IMR-90 (cell line): ENCODE results near the gene IQSEC1. TPM values are rescaled to one million over a fixed set of nuclear protein-coding genes. Genes with fewer than 3 reads are reported as not detected.

Experiments
- ATAC-seq: fragments of 200-7000 bp; cut with Tn5 transposase; 2 replicates; pipeline ENCODE4 v1.9.1; 2020; ENCODE audit warnings: low read depth, mild to moderate bottlenecking, moderate library complexity
- BruUV-seq: library from RNA; stranded (reverse); fragments of 400-500 nt; replicated peaks from 2 replicates; lab custom pipeline; 2021; lab: Mats Ljungman, UMichigan
- CTCF ChIA-PET: fragments of 300-600 bp; formaldehyde crosslinking; extraction: SDS; loops from one replicate; lab custom pipeline; 2021; ENCODE audit warnings: antibody characterized with exemption; lab: Yijun Ruan, JAX
- POLR2A ChIA-PET: fragments of 300-600 bp; sonication (Branson Sonifier 250); formaldehyde crosslinking; loops from one replicate; lab custom pipeline; 2022; ENCODE audit warnings: antibody characterized with exemption; ENCODE audit not compliant: unreplicated experiment; lab: Charles Lee
- DNase-seq: peaks from one replicate; pipeline ENCODE4 v3.0.0; 2013
- H2AFZ ChIP-seq: replicated peaks from 2 replicates; pipeline ENCODE3; 2013; ENCODE audit warnings: low read length, mild to moderate bottlenecking; ENCODE audit not compliant: poor library complexity
- H2AK5ac ChIP-seq: 2 replicates; pipeline ENCODE4 v1.6.1; 2013; ENCODE audit warnings: low read depth, low read length, inconsistent platforms
- H2AK9ac ChIP-seq: replicated peaks from 2 replicates; pipeline ENCODE3; 2013; ENCODE audit warnings: mild to moderate bottlenecking, low read depth, low read length, moderate library complexity; ENCODE audit not compliant: poor library complexity
- H2BK120ac ChIP-seq: 2 replicates; pipeline ENCODE4 v1.6.1; 2013; ENCODE audit warnings: low read depth, low read length, inconsistent platforms
- H2BK15ac ChIP-seq: 3 replicates; pipeline ENCODE4 v1.6.1; 2013; ENCODE audit warnings: low read depth, low read length, inconsistent platforms
- H2BK20ac ChIP-seq: 2 replicates; pipeline ENCODE4 v1.6.1; 2013; ENCODE audit warnings: low read depth, mild to moderate bottlenecking, inconsistent platforms, low read length, moderate library complexity
- H2BK5ac ChIP-seq: 2 replicates; pipeline ENCODE4 v1.6.1; 2013; ENCODE audit warnings: mild to moderate bottlenecking, low read depth, low read length, inconsistent platforms; ENCODE audit not compliant: poor library complexity, severe bottlenecking
- H3K14ac ChIP-seq: replicated peaks from 2 replicates; pipeline ENCODE4 v1.6.1; 2013; ENCODE audit warnings: low read depth, low read length, inconsistent platforms
- H3K18ac ChIP-seq: 2 replicates; pipeline ENCODE4 v1.6.1; 2013; ENCODE audit warnings: low read depth, low read length, control low read depth
- H3K23ac ChIP-seq: 2 replicates; pipeline ENCODE4 v1.6.1; 2013; ENCODE audit warnings: low read depth, low read length, inconsistent platforms
- H3K27ac ChIP-seq: 2 replicates; pipeline ENCODE4 v1.5.1; 2013; ENCODE audit warnings: mild to moderate bottlenecking, control low read depth, low read length; ENCODE audit not compliant: insufficient read depth
- H3K27me3 ChIP-seq: 2 replicates; pipeline ENCODE4 v1.6.1; 2013; ENCODE audit warnings: low read length; ENCODE audit not compliant: control insufficient read depth, insufficient read depth
- H3K36me3 ChIP-seq: 2 replicates; pipeline ENCODE4 v1.6.1; 2013; ENCODE audit warnings: low read length, mixed read lengths; ENCODE audit not compliant: control insufficient read depth, insufficient read depth
- H3K4ac ChIP-seq: 2 replicates; pipeline ENCODE4 v1.6.1; 2013; ENCODE audit warnings: low read depth, low read length, inconsistent platforms
- H3K4me1 ChIP-seq: 2 replicates; pipeline ENCODE4 v1.6.1; 2013; ENCODE audit warnings: low read length, mixed read lengths; ENCODE audit not compliant: control insufficient read depth, insufficient read depth
- H3K4me2 ChIP-seq: 2 replicates; pipeline ENCODE4 v1.6.1; 2013; ENCODE audit warnings: low read depth, mild to moderate bottlenecking, control low read depth, low read length, moderate library complexity
- H3K4me3 ChIP-seq: 2 replicates; pipeline ENCODE4 v1.5.1; 2013; ENCODE audit warnings: low read depth, mild to moderate bottlenecking, control low read depth, low read length, moderate library complexity; ENCODE audit not compliant: insufficient read depth
- H3K56ac ChIP-seq: 2 replicates; pipeline ENCODE4 v1.6.1; 2013; ENCODE audit warnings: low read length, inconsistent platforms; ENCODE audit not compliant: insufficient read depth; ENCODE audit errors: extremely low read depth
- H3K79me1 ChIP-seq, 2 experiments: 2 replicates each; pipeline ENCODE4 v1.6.1; 2013; ENCODE audit warnings: low read length in 2 of 2, inconsistent platforms in 1 of 2, low read depth in 1 of 2
- H3K9ac ChIP-seq: 2 replicates; pipeline ENCODE4 v1.6.1; 2013; ENCODE audit warnings: low read depth, low read length, control low read depth
- H3K9me1 ChIP-seq: 2 replicates; pipeline ENCODE4 v1.6.1; 2013; ENCODE audit warnings: low read length, inconsistent platforms; ENCODE audit not compliant: insufficient read depth
- H3K9me3 ChIP-seq: 2 replicates; pipeline ENCODE4 v1.6.1; 2013; ENCODE audit warnings: low read length; ENCODE audit not compliant: control insufficient read depth, insufficient read depth
- H4K20me1 ChIP-seq: 2 replicates; pipeline ENCODE4 v1.6.1; 2013; ENCODE audit warnings: low read length, inconsistent platforms; ENCODE audit not compliant: insufficient read depth
- H4K5ac ChIP-seq: 2 replicates; pipeline ENCODE4 v1.6.1; 2013; ENCODE audit warnings: mild to moderate bottlenecking, low read depth, low read length, control low read depth
- H4K8ac ChIP-seq, 2 experiments: 2 replicates each; pipeline ENCODE4 v1.6.1; 2013; ENCODE audit warnings: low read depth in 2 of 2, low read length in 2 of 2, control low read depth in 1 of 2, inconsistent platforms in 1 of 2
- H4K91ac ChIP-seq: 2 replicates; pipeline ENCODE4 v1.6.1; 2013; ENCODE audit warnings: low read depth, low read length, inconsistent platforms; ENCODE audit not compliant: insufficient read depth
- MXI1 ChIP-seq: IDR thresholded peaks from 2 replicates; pipeline ENCODE4 v1.6.1; 2012; ENCODE audit warnings: low read depth, mild to moderate bottlenecking, low read length, moderate library complexity, borderline replicate concordance
- USF2 ChIP-seq: fragments of 150-350 bp; IDR thresholded peaks from 2 replicates; pipeline ENCODE4 v1.6.1; 2017; ENCODE audit warnings: mild to moderate bottlenecking, antibody characterized with exemption, low read length, low read depth
- WGBS, 2 experiments: methylation state at CpG; one replicate each; pipeline versions ENCODE4 v1.1.5 to v1.1.7; 2013; ENCODE audit warnings: missing lambda C conversion rate in 2 of 2; ENCODE audit not compliant: insufficient read length in 1 of 2; ENCODE audit errors: extremely low coverage in 2 of 2; 5-methylcytosine and 5-hydroxymethylcytosine counted together
- dilution Hi-C: fragments of 300-500 bp; cut with HindIII; formaldehyde crosslinking; loops from one replicate; pipeline ENCODE4 v1.14.3; 2018; ENCODE audit warnings: low sequenced_read_pairs; ENCODE audit not compliant: unreplicated experiment
- in situ Hi-C: fragments of 300-500 bp; cut with MboI; formaldehyde crosslinking; loops from 3 replicates; pipeline ENCODE4 v1.14.3; 2019; ENCODE audit warnings: low sequenced_read_pairs, inconsistent platforms, mixed read lengths
- intact Hi-C: fragments of 100-400 bp; cut with micrococcal nuclease; formaldehyde crosslinking; loops from 2 replicates; pipeline ENCODE4 v1.10.0; 2022
- polyA plus RNA-seq, 3 experiments: library from polyadenylated mRNA; depleted of rRNA; stranded (reverse); fragments of >200 nt; gene quantifications; 2 replicates each; pipeline ENCODE4 v1.2.3, GENCODE V29; 2012; ENCODE audit warnings: low replicate concordance in 1 of 3
- total RNA-seq: library from RNA; depleted of rRNA; stranded (reverse); fragments of >200 nt; gene quantifications from 2 replicates; pipeline ENCODE4 v1.2.3, GENCODE V29; 2012

IQSEC1 gene
- total and polyA plus RNA-seq, 2 of the 4 experiments (the other 2 are of a cell fraction), result 5.9 to 11.9 TPM

GRCh38 chr3:13049400-13049799 lies 23.8 kb downstream of the IQSEC1 start:
- Histone ChIP-seq H2AK5ac (no peak overlapping the region), H2AK9ac (no peak overlapping the region), H4K8ac (no peak overlapping the region), H4K20me1 (no peaks in the 10 kb centered on the region), H3K4me2 (no peak overlapping the region), H3K9me1 (no peaks in the 10 kb centered on the region), H3K4ac (no peak overlapping the region), H3K18ac (no peak overlapping the region), H3K9me3 (no peaks in the 10 kb centered on the region), H3K4me3 (no peak overlapping the region), H3K27ac (no peak overlapping the region), H4K91ac (no peak overlapping the region), H2BK120ac (no peak overlapping the region), H2AFZ (no peak overlapping the region), H3K14ac (no peak overlapping the region), H2BK15ac (no peak overlapping the region), H2BK5ac (no peak overlapping the region), H4K5ac (no peak overlapping the region), H3K9ac (no peak overlapping the region), H3K56ac (no peak overlapping the region), H3K36me3 (no peaks in the 10 kb centered on the region), H3K27me3 (peaks cover 36% of the 10 kb centered on the region), H3K4me1 (no peaks in the 10 kb centered on the region), H3K79me1 (no peaks in the 10 kb centered on the region), H3K23ac (no peak overlapping the region), H2BK20ac (no peak overlapping the region)
- in situ Hi-C loops (no loop called here), dilution Hi-C loops (no loop called here), intact Hi-C loops (no loop called here)
- no peak for TF ChIP-seq USF2
- TF ChIP-seq MXI1, result no peak
- ChIA-PET POLR2A (no interaction called here), CTCF (no interaction called here)
- DNase-seq (no peak), ATAC-seq (no peak)
- WGBS, 2 experiments, result 67% methylated on average over 1 of the region's 6 CpGs; no CpG with 5 or more reads in 1 of the 2 experiments
- no TSS peak for BruUV-seq
